ENCODE measurements around the gene PDZRN3.

DNA sequence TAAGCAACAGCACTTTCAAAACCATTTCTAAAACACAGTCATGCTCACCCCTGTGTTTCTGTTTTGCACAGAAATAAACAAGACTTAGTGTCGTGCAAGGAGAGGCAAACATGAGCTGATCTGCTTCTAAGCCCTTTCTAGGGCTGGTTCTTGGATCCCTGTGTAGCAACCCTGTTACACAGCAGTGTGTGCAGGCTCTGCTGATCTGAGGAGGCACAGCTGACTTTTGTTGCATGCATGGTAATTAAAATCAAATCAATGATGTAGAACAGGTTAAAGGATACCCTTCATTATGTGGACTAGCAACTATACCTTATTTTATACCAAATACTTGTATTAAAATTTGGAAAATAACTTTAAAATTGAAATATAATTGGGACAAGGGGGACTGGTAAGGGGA is 234.8 kb downstream of the PDZRN3 start:
- TF ChIP-seq POLR2A (IDR thresholded peaks at IDR 0.05): no peak
- no peak for TF ChIP-seq CTCF (IDR thresholded peaks at IDR 0.05)

Measured in Peyer's patch (tissue), 4 donors.